NCI-H1105 treated with DMSO at 0.1 percent for 48 hours (cell line): ENCODE measurements around the gene SLC44A3.
"Not testable (repeated sequence)": the region's sequence is repeated elsewhere in the genome, so short reads cannot be mapped to it uniquely, and the experiment has no call there.

Experiments used
- DNase-seq: peaks from one replicate; lab custom pipeline; 2025; lab: John Stamatoyannopoulos, UW

The SLC44A3 gene

DNA sequence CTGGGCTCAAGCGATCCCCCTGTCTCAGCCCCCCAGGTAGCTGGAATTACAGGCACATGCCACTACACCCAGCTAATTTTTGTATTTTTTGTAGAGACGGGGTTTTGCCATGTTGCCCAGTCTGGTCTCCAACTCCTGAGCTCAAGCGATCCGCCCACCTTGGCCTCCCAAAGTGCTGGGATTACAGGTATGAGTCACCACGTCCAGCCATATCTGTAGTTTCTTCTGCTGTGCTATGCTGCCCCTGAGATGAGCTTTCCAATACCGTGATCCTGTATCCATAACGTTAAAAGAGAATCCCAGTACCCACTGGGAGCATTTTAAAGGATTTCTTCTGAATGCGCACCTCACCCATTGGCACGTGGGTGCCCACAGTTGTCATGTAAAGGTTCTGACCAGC lies 20.2 kb downstream of the SLC44A3 start:
- DNase-seq = not testable (repeated sequence)

DNA sequence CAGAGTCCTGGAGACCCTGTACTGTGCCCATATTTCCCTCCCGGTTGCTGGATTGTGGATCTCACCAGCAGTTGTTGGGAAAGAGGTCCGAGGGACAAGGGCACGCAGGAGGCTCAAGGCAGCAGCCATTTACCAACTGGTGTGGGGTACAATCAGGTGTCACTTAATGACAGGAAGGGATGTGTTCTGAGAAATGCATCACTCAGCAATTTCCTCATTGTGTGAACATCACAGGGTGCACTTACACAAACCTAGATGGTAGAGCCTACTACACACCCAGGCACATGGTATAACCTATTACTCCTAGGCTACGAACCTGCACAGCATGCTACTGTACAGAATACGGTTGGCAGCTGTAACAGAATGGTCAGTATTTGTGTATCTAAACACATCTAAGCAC lies 20.7 kb downstream of the SLC44A3 start:
- no peak for DNase-seq

GRCh38 chr1:94843430-94843829 lies 23.3 kb downstream of the SLC44A3 start:
- no peak for DNase-seq

GRCh38 chr1:94843846-94844245 lies 23.7 kb downstream of the SLC44A3 start:
- no peak for DNase-seq

- DNase-seq = no peak
These were observed 26.2 kb downstream of the SLC44A3 start for GRCh38 chr1:94846308-94846707.

DNA sequence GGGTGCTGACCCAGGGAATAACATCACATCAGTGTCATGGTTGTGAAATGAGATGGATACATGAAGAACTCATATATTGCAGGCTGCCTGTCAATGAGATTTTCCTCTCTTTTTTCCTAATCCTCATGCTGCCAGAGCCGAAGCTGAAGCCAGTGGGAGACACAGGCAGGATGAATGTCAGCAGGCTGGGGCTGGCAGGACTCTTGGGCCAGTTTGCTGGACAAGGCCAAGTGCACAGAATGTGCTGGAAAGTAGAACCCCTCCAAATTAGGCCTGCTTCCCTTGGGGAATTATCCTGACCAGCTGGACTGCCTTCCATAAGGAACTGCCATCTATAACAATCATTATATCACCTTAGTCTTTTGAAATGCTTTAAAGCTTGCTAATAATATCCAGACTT lies 31.4 kb downstream of the SLC44A3 start:
- no peak for DNase-seq

GRCh38 chr1:94852788-94853187 lies 32.6 kb downstream of the SLC44A3 start:
- no peak for DNase-seq

- peak; percentile 91 for DNase-seq
These were observed 34.5 kb downstream of the SLC44A3 start for GRCh38 chr1:94854458-94855306.

DNA sequence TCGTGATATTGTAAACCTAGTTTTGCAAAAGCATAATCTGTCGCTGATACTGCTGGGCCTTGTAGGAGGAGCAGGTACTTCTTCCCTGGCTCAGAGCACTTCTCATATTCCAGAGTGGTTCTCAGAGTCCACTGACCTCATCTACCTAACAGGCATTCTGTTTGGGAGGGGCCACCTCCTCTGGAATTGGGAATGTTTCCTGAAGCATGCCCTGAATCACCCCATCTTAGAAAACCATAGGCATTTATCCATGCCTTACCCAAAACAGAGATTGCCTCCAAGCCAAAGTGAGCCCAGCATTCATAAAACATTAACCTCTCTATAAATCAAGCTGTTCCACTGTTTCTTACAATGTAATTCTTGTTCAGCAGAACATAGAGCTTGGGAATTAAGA lies 35.1 kb downstream of the SLC44A3 start:
- no peak for DNase-seq

DNA sequence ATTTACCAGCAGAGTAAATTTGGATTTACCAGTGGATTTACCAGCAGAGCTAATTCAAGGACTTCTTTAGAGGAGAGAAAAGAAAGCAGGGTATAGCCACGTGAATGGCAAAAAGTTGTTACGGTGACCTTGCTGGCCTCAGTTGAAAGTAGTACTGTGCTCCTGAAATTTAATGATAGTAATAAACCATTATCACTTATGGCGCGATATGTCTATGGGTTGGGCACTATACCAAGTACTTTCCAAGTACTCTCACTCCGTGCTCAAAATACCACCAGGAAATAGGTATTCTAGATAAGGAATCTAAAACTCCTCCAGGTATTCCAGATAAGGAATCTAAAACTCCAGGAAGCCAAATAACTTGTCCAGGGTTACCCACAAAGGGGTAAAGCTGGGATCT lies 35.8 kb downstream of the SLC44A3 start:
- no peak for DNase-seq

DNA sequence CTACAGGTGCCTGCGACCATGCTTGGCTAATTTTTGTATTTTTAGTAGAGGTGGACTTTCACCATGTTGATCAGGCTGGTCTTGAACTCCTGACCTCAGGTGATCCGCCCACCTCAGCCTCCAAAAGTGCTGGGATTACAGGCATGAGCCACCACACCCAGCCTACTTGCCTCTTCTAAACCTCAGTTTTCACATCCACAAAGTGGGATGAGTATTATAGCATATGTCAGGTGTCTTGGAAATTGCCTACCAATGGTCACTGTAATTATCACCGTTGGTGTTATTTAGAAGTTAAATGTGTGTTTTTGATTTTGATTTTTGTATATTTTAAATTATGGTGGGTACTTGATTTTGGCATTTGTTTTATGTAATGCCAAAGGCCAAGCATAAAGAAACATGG lies 36.7 kb downstream of the SLC44A3 start:
- no peak for DNase-seq

- no peak for DNase-seq
These were observed 38.1 kb downstream of the SLC44A3 start for GRCh38 chr1:94858276-94858675.

DNA sequence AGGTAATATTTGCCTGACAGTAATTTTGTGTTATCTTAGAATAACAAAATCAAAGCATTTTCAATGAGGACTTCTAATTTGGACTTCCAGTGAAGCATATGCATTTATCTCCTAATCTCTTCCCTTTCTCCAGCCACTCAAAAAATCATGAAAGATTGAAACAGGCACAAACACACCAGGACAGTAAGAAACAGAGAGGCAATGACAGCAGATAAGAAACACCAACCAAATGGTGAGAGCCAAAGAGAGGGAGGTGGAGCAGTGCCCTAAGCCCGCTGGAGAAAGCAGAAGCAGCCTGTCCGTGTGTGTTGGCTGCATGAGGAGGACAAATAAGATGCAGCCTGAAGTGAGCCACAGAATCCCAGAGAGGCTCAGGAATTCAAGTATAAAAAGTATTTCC lies 39.0 kb downstream of the SLC44A3 start:
- DNase-seq = no peak

DNA sequence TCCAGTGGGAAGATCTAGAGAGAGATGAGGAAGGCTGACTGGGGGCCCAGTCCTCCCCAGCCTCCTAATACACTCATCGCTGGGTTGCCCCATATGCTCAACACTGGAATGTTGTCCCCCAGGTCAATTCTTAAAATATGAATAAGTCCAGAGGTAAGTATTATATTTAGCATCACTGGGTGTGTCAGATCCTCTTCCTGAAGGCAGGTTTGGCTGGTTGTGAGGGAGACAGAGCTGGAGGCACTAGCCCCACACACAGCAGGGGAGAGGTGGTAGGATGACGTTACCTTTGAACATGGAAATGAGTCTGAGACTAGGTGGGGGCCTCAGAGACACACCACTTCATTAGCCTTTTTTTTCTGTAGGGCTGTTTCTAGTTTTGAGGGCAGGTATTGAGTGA lies 42.6 kb downstream of the SLC44A3 start:
- DNase-seq = no peak

DNA sequence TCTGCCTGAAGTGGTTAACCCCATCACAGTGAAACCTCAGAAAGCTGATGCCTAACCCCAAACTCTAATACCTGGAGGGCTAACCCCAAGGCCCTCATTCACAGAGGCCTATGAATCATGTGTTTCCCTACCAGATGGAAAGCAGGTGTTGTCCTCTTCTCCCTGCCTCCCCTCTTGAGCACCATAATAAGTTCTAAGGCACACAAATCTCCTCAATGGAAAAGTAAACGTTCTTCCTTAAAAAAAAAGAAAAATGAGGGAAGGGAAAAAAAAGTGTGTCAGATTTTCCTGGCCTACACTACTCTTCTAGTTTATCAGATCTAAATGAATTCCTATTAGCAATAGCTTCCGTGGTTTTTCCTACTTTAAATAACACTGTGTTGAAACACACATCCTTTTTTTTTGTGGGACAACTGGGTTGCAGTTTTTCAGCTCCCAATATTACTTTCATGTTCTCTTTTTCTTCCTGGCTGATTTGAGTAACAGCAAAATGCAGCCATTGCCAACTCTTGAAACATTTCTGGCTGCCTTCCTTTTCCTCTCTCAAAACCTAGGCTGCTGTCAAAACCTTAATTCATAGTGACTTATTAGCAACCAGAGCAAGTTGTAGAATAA lies 43.2 kb downstream of the SLC44A3 start:
- DNase-seq = no peak

GRCh38 chr1:94863919-94864318 lies 43.8 kb downstream of the SLC44A3 start:
- DNase-seq = no peak

- no peak for DNase-seq
These were observed 44.7 kb downstream of the SLC44A3 start for GRCh38 chr1:94864821-94865220.

DNA sequence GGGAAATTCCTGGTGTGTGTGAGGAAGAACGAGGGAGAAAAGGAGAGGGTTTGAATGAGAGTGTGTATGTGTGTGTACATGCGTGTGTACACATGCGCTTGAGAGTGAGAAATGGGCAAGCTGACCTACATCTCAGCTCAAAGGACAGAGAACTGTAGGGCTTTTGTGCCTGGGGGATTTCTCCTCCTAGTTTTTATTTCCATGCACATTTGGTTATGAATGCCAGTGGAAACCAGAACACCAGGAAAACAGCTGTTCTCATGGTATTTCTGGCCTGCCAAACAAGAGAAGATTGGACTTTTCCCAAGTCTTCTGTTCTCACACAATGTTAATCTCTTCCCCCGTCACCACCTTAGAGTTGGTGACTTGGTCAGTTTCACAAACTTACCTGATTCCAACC lies 45.2 kb downstream of the SLC44A3 start:
- DNase-seq = no peak

GRCh38 chr1:94866164-94866807 lies 46.1 kb downstream of the SLC44A3 start:
- no peak for DNase-seq

GRCh38 chr1:94871031-94871430 lies 50.9 kb downstream of the SLC44A3 start:
- DNase-seq = no peak

DNA sequence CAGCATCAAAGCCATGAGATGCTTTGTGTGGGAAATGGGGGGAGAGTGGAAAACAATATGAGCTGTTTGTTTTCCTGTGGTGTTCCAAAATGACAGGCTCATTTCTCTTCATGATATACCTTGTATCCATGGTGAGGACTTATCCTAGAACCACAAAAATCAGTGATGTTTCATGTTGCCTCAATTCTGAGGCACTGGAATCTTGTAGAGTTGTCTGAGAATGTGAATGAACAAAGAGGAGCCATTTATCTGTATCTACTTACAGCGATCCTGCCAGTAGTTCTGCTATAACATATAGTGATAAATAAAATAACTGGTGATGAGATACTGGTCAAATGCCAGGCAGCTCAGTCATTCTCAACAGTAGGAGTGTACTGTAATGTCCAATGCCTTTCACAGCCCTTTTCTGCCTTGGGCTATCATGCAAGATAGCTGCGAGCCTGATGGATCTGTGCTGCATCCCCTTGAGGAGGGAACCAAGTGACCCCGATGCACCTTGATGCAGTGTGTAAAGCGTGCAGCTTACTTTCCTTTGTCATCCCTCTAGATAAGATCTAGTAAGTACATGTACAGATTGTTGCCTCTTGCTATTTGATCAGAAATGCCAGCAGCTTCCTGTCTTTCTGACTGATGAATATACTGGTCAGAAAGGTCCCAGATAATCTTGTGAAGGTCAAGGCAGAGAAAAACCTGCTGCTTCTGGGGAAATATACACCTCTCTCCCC lies 52.8 kb downstream of the SLC44A3 start:
- no peak for DNase-seq

DNA sequence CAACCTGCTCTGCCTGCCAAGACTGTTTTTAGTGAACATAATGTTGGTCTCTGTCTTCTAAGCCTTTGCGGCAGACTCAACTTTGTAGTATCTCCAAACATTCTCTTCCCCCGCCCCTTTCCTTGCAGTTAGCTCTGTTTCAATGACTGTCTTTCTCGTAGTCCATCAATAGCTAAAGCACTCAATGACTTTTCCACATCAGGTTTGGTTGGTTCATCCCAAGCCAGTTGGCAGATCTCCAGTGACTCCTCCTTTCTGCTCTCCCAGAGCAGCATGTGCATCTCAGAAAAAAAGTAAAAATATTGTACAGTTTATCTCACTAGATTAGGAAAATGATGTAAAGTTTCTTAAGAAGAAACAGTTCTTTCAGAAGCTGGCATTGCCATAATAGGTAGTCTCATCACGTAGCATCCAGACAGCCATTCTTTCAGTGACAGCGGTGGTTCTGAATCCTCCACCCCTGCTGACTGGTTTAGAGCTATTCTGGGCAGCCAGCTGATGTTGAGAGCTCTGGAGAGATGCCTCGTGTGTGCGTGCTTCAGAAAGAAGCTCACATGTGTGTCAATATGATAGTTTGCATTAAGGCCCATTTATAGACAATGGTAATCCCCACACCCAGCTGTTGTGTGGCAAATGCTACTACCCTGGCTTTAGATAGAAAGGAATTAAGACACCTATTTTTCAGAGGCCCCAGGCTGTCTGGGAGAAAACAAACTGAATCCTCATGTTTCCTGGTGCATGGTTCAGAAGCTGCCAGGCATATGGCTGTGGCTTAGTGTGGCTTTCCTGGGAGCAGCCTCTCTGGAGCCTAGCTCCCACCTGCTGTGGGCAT lies 53.6 kb downstream of the SLC44A3 start:
- no peak for DNase-seq
